Measurements from ENCODE around the gene CYB5A. TPM values are rescaled to one million over a fixed set of nuclear protein-coding genes. Genes with fewer than 3 reads are reported as not detected.
A peak's percentile ranks its signal among the peaks of the same experiment; 100 is the strongest.

CYB5A gene
- total RNA-seq, 1 experiment from 2014 or later, result 130 TPM

GRCh38 chr18:74249181-74249968 is 42.4 kb downstream of the CYB5A start:
- no peaks in the 10 kb centered on the region for H3F3A ChIP-seq (ENCODE audit: low read length, unreplicated experiment)
- BruUV-seq (replicated peaks), result TSS peak; percentile 23
- no peak overlapping the region for H3K4me2 ChIP-seq (ENCODE audit: low read length)
- H2AFZ ChIP-seq (ENCODE audit: low read length), result no peak overlapping the region
- ChIA-PET CTCF (no interaction called here), POLR2A (ENCODE audit: unreplicated experiment) (no interaction called here)
- H3K9ac ChIP-seq (ENCODE audit: low read length), result no peak overlapping the region
- H3K9me2 ChIP-seq (replicated peaks; ENCODE audit: low read length), result no peaks in the 10 kb centered on the region
- H3K4me1 ChIP-seq (ENCODE audit: insufficient read depth, low read length), result peaks cover 10% of the 10 kb centered on the region
- TF ChIP-seq EZH2 (IDR thresholded peaks at IDR 0.05; ENCODE audit: low read length, unreplicated experiment), result no peak
- TF ChIP-seq CTCF (conservative IDR thresholded peaks at IDR 0.05; ENCODE audit: low read depth, low read length), result no peak
- no peak for TF ChIP-seq EZH2phosphoT487 (IDR thresholded peaks at IDR 0.05; ENCODE audit: borderline replicate concordance, low read length)
- no peaks in the 10 kb centered on the region for H3K79me2 ChIP-seq (ENCODE audit: low read length)
- H3K36me3 ChIP-seq (ENCODE audit: low read depth, low read length), result peaks cover 3% of the 10 kb centered on the region; the same call in 1 of the 2 replicates
- no peaks in the 10 kb centered on the region for H3K27me3 ChIP-seq (ENCODE audit: low read length)
- intact Hi-C loops (cut with micrococcal nuclease), result no loop called here
- DNase-seq, result no peak
- H4K20me1 ChIP-seq (ENCODE audit: low read length), result no peaks in the 10 kb centered on the region
- no peak for ATAC-seq
- H3K4me3 ChIP-seq (ENCODE audit: low read length), result no peak overlapping the region
- H3K27ac ChIP-seq (ENCODE audit: low read length), result no peak overlapping the region
- H3K9me3 ChIP-seq (ENCODE audit: low read length), result no peaks in the 10 kb centered on the region

GRCh38 chr18:74248595-74248994 is 43.2 kb downstream of the CYB5A start:
- Histone ChIP-seq H2AFZ (ENCODE audit: low read length) (no peak overlapping the region), H3K4me1 (ENCODE audit: insufficient read depth, low read length) (peaks cover 10% of the 10 kb centered on the region), H3K27ac (ENCODE audit: low read length) (no peak overlapping the region), H3K9ac (ENCODE audit: low read length) (no peak overlapping the region), H3K27me3 (ENCODE audit: low read length) (no peaks in the 10 kb centered on the region), H3K4me3 (ENCODE audit: low read length) (no peak overlapping the region), H3K9me2 (replicated peaks; ENCODE audit: low read length) (no peaks in the 10 kb centered on the region), H3K36me3 (ENCODE audit: low read depth, low read length) (peaks cover 3% of the 10 kb centered on the region; the same call in 1 of the 2 replicates), H3F3A (ENCODE audit: low read length, unreplicated experiment) (no peaks in the 10 kb centered on the region), H4K20me1 (ENCODE audit: low read length) (no peaks in the 10 kb centered on the region), H3K4me2 (ENCODE audit: low read length) (no peak overlapping the region), H3K9me3 (ENCODE audit: low read length) (no peaks in the 10 kb centered on the region), H3K79me2 (ENCODE audit: low read length) (no peaks in the 10 kb centered on the region)
- TF ChIP-seq EZH2phosphoT487 (IDR thresholded peaks at IDR 0.05; ENCODE audit: borderline replicate concordance, low read length), result no peak
- TF ChIP-seq CTCF (conservative IDR thresholded peaks at IDR 0.05; ENCODE audit: low read depth, low read length), result no peak
- TF ChIP-seq EZH2 (IDR thresholded peaks at IDR 0.05; ENCODE audit: low read length, unreplicated experiment), result no peak
- BruUV-seq (replicated peaks), result no TSS peak
- ATAC-seq, result no peak
- ChIA-PET POLR2A (ENCODE audit: unreplicated experiment) (no interaction called here), CTCF (no interaction called here)
- intact Hi-C loops (cut with micrococcal nuclease), result no loop called here
- DNase-seq, result no peak

GRCh38 chr18:74248189-74248588 is 43.6 kb downstream of the CYB5A start:
- Histone ChIP-seq H3K36me3 (ENCODE audit: low read depth, low read length) (peaks cover 2% of the 10 kb centered on the region; the same call in 1 of the 2 replicates), H2AFZ (ENCODE audit: low read length) (no peak overlapping the region), H3K4me1 (ENCODE audit: insufficient read depth, low read length) (peaks cover 10% of the 10 kb centered on the region), H3K79me2 (ENCODE audit: low read length) (no peaks in the 10 kb centered on the region), H3K27me3 (ENCODE audit: low read length) (no peaks in the 10 kb centered on the region), H3K9ac (ENCODE audit: low read length) (no peak overlapping the region), H4K20me1 (ENCODE audit: low read length) (no peaks in the 10 kb centered on the region), H3F3A (ENCODE audit: low read length, unreplicated experiment) (no peaks in the 10 kb centered on the region), H3K4me2 (ENCODE audit: low read length) (no peak overlapping the region), H3K9me3 (ENCODE audit: low read length) (no peaks in the 10 kb centered on the region), H3K4me3 (ENCODE audit: low read length) (no peak overlapping the region), H3K27ac (ENCODE audit: low read length) (no peak overlapping the region), H3K9me2 (replicated peaks; ENCODE audit: low read length) (no peaks in the 10 kb centered on the region)
- ATAC-seq (no peak), DNase-seq (no peak)
- CTCF ChIA-PET, result no interaction called here
- no TSS peak for BruUV-seq (replicated peaks)
- intact Hi-C loops (cut with micrococcal nuclease), result no loop called here
- TF ChIP-seq EZH2 (IDR thresholded peaks at IDR 0.05; ENCODE audit: low read length, unreplicated experiment), result no peak
- no peak for TF ChIP-seq CTCF (conservative IDR thresholded peaks at IDR 0.05; ENCODE audit: low read depth, low read length)
- POLR2A ChIA-PET (ENCODE audit: unreplicated experiment), result no interaction called here
